Islet of Langerhans (tissue), 1 donor: Measurements from ENCODE around the gene GPC3.

Source experiments
- FAIRE-seq: peaks from one replicate; lab custom pipeline; 2011; peaks lifted over from hg19 to GRCh38; lab: Jason Lieb, UNC

GPC3 gene

DNA sequence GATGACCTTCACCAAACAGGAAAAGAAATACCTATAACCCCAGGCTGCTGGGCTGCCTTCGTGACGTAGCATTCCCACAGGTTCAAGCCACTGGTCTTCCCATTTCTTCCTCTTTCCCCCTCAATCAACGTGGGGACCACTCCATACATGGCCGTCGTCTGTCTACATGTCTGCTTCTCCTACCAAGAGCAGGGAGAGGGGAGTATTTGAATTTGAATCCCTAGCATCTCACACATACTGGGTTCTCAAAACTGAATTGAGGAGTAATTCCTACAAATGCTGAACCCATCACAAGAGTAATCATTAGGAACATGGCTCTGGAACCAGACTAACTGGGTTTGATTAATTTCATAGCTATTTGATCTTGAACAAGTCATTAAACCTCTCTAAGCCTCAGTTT is 17.3 kb downstream of the GPC3 start:
- FAIRE-seq: no peak

DNA sequence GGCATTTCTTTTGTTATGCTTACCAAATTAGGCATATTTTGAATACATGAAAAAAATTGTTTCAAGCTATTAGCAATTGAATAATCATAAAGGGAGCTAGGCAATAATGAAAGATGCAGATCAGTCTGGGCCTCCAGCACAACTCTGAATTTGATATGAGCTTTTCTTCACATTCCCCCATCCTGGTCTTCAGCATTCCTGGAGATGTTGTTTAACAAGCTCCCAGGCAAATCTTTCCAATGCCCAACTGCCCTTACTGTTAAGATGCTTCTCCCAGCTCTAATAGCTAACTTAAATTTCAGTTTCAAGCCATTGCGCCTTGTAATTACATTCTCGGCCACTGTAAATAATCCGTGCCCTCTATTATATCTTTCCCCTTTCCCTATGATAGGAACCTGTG is 19.2 kb downstream of the GPC3 start:
- no peak for FAIRE-seq

DNA sequence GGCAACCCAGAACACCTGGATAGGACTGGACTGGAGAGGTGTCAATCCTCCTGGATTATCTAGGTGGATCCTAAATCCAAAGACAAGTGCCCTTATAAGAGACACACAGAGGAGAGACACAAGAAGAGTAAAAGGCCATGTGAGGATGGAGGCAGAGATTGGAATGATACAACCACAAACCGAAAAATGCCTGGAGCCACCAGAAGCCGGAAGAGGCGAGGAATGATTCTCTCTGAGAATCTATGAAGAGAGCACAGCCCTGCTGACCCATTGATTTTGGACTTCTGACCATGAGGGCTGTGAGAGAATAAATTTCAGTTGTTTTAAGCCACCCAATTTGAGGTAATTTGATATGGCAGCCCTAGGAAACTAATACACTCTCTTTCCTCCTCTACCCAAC is 20.1 kb downstream of the GPC3 start:
- FAIRE-seq: no peak

DNA sequence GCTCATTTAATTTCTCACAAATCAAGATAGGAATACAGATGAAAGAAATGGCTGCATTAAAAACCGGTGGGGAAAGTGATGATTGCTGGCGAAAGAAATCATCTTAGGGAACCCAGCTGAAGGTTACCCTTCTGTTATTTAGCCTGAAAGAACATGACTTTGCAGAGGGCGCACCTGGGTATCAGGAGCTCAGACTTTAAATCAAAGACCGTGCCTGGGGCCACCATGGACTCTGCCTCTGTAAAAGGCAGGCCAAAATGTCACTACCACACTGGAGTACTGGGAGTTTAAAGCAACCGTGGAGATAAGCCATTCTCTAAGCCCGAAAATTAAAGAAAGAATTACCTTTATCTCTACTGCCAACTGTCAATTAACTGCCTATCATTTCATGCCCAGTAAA is 24.3 kb downstream of the GPC3 start:
- no peak for FAIRE-seq

DNA sequence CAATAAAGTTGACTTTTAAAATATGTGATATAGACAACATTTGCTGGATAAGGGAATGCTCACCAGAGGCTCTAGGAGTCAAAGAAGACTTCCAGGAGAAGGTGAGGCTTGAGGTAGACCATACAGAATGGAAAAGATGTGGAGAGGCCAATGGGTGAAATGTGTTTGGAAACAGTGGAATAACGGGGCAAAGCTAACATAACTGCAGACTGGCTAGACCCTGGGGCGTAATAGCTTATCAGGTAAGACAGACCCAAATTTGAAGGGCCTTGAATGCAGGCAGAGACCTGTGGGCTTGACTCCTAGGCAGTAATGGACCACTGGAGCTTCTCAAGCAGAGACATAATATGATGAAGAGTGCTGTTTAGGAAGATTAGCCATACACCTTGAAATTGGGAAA is 25.4 kb downstream of the GPC3 start:
- no peak for FAIRE-seq

DNA sequence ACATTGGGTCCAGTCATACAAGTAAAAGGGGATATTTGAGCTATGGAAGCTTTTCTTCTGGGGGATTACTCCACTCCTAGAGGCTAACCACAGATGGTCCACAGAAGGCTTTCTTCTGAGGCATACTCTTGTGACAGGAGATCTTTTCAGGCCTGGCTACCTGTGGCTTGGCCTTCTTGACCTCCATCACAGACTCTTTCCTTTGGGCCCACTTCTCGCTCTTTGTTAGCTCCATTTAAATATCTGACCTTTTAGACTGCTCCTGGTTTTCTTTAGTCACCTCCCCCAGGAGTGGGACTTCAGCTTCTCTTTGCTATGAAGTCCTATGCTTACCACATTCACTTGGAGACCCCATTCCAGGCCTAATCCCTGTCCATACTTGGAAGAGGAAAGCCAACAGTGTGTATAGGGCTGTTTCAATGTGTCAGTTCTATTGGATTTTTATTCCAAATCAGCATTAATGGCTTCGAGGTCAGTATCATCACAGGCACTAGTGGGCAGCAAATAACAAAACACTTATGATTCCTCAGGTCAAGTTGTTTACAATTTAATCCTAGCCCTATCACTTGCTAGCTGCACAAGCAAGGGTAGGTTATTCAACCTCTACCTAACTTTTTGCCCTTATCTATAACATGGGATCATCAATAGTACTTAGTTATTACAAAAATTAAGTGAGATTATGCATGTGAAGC is 26.3 kb downstream of the GPC3 start:
- FAIRE-seq: no peak

DNA sequence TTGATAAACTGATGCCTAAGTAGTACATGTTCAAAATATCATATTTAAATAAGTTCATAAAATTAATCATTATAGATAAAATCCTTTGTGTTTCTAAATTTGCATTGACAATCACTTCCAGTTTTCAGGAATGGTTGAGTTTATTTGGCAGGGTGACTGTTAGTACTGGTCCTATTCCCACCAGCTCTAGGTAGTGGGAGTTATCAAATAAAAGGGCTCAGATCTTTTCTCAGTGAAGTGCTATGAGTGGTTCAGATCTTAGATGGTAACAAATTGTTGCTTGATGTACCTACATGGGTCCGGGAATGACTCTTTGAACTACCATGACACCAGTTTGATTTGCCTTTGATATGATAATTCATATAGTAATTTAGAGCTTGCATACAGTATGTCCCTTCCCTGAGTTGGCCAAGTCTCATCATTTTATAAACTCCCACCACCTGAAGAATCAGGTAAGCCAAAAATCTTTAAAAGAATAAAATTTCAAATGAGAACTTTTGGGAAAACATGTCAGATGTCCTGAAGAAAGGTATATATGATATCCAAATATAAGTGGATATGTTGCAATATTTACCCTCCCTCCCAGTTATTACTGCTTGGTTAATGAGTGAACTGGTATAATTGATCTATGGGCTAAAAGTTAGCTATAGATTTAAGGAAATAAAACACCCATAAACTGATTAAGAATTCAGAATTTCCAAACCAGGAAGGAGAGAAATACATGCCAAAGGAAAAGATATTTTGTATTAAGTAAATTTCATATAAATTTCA is 28.6 kb downstream of the GPC3 start:
- FAIRE-seq: no peak

DNA sequence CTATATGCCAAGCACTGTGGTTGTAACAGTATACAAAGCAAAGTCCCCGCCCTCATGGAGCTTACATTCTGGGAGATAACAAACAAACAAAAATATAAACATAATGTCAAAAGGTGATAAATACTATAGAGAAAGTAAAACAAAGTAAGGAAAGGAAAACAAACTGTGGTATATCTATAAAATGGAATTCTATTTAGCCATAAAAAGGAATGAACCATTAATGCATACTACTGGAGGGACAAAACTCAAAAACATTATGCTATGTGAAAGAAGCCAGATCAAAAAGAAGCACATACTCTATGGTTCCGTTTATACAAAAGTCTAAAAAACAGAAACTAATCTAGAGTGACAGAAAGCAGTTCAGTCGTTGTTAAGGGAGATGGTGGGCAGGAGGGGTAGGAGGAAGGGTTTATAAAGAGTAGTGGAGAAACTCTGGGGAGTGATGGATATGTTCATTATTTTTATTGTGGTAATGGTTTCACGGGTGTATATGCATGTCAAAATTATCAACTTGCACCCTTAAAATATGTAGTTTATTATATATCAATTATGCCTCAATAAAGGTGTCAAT is 31.5 kb downstream of the GPC3 start:
- FAIRE-seq: no peak

DNA sequence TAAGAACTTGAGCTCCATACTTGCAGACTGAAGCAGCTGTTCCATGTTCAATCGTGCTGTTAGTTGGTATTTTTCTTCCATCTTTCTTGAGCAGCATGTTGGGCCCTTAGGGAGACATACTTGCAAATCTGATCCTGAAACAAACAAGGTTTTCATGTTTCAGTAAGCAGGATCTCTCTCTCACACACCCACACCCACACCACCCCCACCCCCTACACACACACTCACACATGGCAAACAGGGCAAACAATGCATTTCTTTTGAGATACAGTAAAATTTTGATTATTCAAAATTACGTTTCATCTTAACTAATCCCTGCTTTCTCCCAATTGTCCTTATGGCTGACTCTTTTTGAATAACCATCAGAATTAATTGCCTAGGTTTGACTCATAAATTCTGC is 32.3 kb downstream of the GPC3 start:
- no peak for FAIRE-seq

DNA sequence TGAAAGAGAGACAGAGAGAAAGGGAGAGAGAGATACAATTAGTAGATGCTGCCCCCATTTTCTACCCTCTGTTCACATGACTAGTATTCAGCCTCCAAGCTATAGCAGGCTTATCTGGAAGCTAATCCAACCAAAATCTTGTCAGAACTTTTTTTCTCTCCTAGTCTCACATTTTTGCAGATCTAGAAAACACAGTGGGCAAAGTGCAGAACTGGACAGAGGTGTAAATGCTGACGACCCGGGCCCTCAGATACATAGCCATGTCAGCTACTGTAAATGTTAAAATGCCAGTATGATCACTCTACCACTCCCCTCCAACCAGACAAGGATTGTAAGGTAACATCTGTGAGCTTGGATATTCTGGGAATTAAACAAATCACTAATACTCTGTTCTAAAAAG is 34.3 kb downstream of the GPC3 start:
- no peak for FAIRE-seq

DNA sequence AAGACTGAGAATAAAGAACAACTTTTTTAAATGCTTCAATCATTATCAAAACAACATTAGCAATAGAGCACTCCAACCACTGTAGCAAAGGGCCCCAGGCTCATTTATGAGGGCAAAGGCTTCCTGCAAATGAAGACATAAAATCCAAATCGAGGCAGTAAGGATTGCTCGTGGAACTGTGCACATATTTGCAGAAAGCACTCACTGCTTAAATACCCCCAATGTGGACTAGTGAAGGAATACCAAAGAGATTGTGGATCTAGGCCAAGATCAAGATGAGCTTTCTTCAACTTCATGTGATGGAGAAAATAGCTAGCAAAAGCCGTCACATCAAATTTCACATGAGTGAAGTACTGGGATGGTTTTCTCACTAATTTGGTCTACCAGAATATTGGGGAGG is 35.2 kb downstream of the GPC3 start:
- no peak for FAIRE-seq

DNA sequence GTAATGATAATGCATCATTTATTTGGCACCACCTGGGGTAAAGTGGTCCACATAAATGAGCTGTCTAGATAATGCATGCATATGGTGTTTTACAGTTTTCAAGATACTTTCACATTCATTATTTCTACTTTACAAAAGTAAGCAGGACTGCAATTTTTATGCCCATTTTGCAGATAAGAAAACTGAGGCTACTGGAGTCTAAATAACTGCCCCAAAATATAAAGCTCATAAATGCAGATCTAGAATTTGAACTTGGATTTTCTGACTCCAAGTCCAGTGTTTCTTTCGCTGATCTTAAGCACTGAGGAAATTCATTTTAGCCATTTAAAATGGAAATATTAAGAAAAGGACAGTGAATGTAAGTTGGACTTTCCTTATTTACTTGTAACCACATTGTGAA is 36.5 kb downstream of the GPC3 start:
- FAIRE-seq: no peak

DNA sequence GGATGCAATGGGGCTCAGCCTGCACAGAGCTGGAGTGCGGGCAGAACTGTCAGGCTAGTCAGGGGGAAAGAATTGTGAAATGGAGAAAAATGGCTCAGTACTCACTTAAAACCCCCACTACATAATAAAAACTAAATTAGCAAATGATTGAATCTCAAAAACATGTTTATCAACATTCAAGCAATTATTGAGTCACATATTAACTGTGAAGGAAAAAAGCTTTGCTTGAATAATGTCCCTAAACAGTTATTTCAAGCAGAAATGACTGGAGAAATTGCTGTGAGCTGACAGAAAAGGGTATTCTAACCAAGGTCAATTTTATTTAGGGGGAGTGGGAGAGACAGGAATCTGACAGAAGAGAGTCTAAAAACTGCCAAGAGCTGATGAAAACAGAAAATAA is 37.4 kb downstream of the GPC3 start:
- no peak for FAIRE-seq

DNA sequence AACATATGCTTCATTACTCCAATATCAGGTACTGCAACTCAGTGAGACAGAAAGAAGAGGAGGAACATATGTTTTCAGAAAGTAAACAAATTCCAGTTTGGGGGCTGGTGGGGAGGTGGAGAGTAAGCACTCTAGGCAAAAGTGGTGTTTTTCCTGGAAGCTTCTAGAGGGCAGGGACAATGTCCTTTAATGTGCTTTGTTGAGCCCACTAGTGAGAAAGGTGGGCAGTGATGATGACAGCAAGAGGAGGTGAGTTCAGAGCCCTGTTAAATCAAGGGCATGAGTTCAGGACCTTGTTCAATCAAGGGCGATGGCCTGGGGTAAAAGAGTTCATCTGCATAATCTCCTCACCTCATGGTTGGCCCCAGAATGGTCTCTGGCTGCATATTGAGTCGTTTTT is 38.4 kb downstream of the GPC3 start:
- FAIRE-seq: no peak

DNA sequence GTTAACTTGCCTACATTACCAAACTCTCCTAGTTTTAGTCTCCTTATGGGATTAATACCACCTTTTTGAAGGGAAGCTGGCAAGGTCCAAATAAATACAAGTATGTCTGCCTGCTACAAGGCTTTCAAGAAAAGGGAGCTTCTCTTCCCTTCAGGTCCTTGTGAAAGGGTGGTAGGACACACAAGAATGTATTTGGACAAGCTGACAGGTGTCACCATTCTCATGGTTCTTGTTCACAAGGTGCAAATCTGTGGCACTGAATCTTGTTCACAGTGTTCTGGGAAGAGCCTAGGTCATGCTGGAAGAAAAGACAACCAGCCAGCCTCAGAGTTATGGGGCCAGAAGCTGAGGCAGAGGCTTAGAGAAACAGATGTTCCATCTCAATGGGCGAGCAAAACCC is 41.9 kb downstream of the GPC3 start:
- FAIRE-seq: no peak

DNA sequence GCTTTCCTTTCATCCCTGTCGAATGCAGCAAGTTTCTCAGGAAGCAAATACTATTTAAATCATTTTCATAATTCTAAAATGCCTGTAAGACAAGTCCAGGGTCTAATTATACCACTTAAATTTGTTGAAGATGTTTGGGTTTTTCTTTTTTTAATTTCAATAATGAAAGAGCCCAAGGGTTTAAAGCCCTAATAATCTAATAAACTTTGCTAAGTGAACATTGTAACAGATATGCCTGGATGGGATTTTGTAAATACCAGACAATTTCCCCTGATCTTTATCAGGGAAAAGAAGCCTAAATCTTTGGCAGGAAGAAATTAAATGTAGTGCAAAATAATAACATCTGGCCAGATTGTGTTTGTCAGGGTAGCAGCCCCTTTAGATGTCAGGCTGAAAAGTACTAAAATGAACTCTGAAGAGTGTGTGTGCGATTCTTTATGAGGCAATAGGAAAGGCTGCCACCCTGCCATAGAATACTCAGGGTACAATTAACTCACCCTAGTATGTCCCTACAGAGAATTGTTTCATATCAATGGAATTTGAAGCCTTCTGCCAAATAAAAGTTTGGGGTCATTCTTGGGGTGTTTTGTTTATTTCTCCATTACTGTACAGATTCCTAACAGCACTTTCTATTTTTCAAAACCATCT is 45.6 kb downstream of the GPC3 start:
- FAIRE-seq: no peak

DNA sequence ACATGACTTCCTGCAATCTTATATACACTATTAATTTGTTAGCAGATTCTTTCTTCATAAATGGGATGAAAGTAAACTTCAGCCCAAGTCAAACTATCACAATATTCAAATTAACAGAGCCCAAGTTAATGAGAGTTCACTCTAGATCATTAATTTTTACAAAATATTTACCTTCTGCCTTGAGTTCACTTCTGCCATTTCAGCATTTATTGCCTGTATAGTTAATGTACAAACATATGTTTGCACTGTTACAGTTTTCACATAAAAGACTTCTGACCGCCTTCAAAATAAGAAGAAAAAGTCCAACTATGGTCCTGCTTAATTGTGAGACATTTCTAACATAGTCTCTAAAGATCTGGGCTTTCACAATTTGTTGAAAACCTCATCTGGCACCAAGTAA is 46.9 kb downstream of the GPC3 start:
- no peak for FAIRE-seq

DNA sequence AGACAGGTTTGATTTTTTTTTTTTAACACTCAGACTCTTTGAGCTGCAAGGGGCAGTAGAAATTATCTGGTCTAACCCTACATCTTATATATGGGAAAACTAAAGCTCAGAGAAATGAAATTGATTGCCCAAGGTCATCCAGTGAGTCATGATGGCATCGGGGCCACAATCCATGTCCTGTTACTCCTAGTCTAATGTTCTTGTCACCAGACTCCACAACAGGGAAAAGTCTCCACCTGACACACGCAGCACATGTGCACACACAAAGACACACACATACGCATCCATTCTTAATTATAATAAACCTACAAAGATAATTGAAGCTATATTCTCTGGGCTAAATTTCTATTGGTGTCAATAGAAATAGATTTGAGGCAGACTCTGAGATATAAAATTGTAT is 48.4 kb downstream of the GPC3 start:
- no peak for FAIRE-seq

DNA sequence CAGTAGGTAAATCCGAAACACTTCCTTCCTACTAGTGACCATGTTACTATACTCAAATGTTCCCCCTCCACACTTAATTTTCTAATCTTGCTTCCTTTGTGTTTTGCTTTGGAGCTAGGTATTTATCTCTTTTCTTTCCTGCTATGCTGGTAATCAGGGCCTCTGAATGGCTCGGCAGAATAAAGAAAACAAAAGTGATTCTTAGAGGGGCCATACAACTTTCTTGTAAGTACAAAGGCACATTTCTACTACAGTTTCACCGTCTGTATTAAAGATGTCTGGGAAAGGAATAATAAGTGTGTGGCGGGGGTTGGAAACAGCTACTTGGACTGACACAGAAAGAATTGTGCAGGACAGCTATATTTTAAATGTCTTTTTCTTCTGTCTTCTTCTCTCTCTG is 50.3 kb downstream of the GPC3 start:
- no peak for FAIRE-seq

DNA sequence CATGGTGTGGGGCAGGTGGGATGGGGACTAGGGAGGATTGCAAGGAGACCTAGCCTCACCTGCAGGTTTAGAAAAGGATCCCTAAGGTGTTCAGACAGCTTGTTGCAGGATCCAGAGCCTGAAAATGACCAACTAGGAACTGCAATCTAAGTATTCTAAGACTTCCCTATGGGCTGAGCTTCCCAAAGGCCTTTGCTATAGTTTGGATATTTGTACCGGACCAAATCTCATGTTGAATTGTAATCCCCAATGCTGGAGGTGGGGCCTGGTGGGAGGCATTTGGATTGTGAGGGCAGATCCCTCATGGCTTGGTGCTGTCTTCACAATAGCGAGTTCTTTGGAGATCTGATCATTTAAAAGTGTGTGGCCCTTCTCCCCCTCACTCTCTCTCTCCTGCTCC is 52.1 kb downstream of the GPC3 start:
- no peak for FAIRE-seq

DNA sequence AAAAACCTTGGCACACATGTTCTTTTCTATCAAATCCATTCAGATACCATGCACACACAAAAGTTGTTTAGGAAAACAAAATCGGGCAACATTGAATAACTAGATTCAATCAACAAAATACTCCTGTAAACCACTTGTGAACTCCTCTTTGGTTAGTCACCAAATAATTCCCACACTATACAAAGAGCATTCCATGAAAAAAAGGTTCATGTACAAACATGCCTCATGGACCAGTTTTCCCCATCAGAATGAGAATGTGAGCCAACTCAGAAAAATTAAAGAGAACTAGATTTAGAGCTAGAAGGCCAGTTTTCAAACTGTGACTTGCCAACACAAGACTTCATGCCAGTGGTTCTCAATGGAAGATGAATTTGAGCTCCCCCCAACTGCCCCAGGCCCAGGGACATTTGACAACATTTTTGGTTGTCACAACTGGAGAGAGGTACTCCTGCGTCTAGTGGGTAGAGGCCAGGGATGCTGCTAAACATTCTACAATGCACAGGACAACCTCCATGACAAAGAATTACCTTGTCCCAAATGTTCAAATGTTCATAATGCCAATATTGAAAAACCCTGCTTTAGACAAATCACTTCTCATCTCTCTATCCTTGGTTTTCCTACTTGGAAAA is 55.4 kb downstream of the GPC3 start:
- no peak for FAIRE-seq

DNA sequence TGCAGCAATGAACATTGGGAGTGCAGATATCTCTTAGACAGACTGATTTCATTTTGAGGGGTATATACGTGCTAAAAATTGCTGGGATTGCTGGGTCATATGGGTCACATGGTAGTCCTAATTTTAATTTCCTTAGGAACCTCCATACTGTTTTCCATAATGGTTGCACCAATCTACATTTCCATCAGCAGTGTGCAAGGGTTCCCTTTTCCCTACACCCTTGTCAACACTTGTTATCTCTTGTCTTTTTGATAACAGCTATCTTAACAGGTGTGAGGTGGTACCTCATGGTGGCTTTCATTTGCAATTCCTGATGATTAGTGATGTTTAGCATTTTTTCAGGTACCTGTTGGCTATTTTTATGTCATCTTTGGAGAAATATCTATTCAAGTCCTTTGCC is 57.0 kb downstream of the GPC3 start:
- no peak for FAIRE-seq

DNA sequence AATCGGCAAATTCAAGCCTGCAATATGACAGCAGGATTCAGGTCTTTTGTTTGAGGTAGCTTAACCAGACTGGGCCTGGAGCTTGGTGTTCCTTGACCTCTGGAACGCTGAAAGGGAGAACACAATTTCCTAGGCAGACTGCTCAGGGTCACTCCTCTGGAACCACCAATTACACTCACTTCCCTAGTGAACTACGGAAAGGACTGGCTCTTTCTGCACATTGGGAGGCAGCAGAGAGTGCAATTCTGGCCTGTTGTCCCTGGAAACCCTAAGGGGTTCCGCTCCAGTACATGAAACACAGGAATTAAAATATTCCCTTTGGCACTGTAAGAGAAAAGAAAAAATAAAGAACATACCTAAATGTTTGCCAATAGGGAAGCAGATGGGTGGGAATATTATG is 58.6 kb downstream of the GPC3 start:
- FAIRE-seq: no peak
